Duodenal mucosa (tissue), 2 donors: Measurements from ENCODE around the gene CAPZB.
"Not testable (repeated sequence)": the region's sequence is repeated elsewhere in the genome, so short reads cannot be mapped to it uniquely, and the experiment has no call there.

Experiments
- H3K27ac ChIP-seq: one replicate; pipeline ENCODE4 v1.7.0; 2013; ENCODE audit warnings: low read depth, low read length
- H3K27me3 ChIP-seq, 2 donors: one replicate each; pipeline ENCODE4 v1.7.0; 2013; ENCODE audit warnings: low read length in 2 of 2, control low read depth in 1 of 2; ENCODE audit not compliant: insufficient read depth in 2 of 2, control insufficient read depth in 1 of 2
- H3K36me3 ChIP-seq, 2 donors: one replicate each; pipeline ENCODE4 v1.7.0; 2013; ENCODE audit warnings: low read length in 2 of 2, control low read depth in 1 of 2; ENCODE audit not compliant: insufficient read depth in 2 of 2, control insufficient read depth in 1 of 2
- H3K4me1 ChIP-seq, 2 donors: one replicate each; pipeline ENCODE4 v1.7.0; 2013; ENCODE audit warnings: low read length in 2 of 2, control low read depth in 1 of 2; ENCODE audit not compliant: insufficient read depth in 2 of 2, control insufficient read depth in 1 of 2
- H3K4me3 ChIP-seq, 2 donors: one replicate each; pipeline ENCODE4 v1.7.0; 2013; ENCODE audit warnings: low read length in 2 of 2, low read depth in 1 of 2
- H3K9ac ChIP-seq, 2 donors: one replicate each; pipeline ENCODE4 v1.7.0; 2013; ENCODE audit warnings: low read length in 2 of 2, low read depth in 1 of 2
- H3K9me3 ChIP-seq, 2 donors: one replicate each; pipeline ENCODE4 v1.7.0; 2013; ENCODE audit warnings: low read length in 2 of 2, control low read depth in 1 of 2; ENCODE audit not compliant: control insufficient read depth in 1 of 2

Gene CAPZB

GRCh38 chr1:19499887-19500286 lies 14.5 kb upstream of the CAPZB start:
- not testable (repeated sequence) for H3K36me3 ChIP-seq, H3K27me3 ChIP-seq, H3K9ac ChIP-seq, H3K9me3 ChIP-seq, H3K4me3 ChIP-seq, H3K27ac ChIP-seq
- peaks cover 7 to 10% of the 10 kb centered on the region in 2 donors for H3K4me1 ChIP-seq

GRCh38 chr1:19497443-19497842 lies 12.1 kb upstream of the CAPZB start:
- not testable (repeated sequence) for H3K9me3 ChIP-seq, H3K27ac ChIP-seq, H3K36me3 ChIP-seq, H3K4me3 ChIP-seq, H3K27me3 ChIP-seq, H3K4me1 ChIP-seq, H3K9ac ChIP-seq

- H3K27ac ChIP-seq = no peak overlapping the region
Observed at GRCh38 chr1:19496527-19496874, 11.2 kb upstream of the CAPZB start.

GRCh38 chr1:19495799-19496526 lies 10.6 kb upstream of the CAPZB start:
- H3K27me3 ChIP-seq = no peaks in the 10 kb centered on the region
- no peaks in the 10 kb centered on the region for H3K36me3 ChIP-seq
- H3K9ac ChIP-seq = no peak overlapping the region
- H3K4me3 ChIP-seq = no peak overlapping the region
- peaks cover 0 to 4% of the 10 kb centered on the region in 2 donors for H3K4me1 ChIP-seq
- no peaks in the 10 kb centered on the region for H3K9me3 ChIP-seq
- no peak overlapping the region for H3K27ac ChIP-seq

More at GRCh38 chr1:19496527-19496874, 11.2 kb upstream of the CAPZB start:
- no peaks in the 10 kb centered on the region for H3K36me3 ChIP-seq
- H3K9ac ChIP-seq = no peak overlapping the region
- no peak overlapping the region for H3K4me3 ChIP-seq
- H3K9me3 ChIP-seq = no peaks in the 10 kb centered on the region
- H3K27me3 ChIP-seq = no peaks in the 10 kb centered on the region
- H3K4me1 ChIP-seq = peaks cover 0 to 4% of the 10 kb centered on the region in 2 donors

- no peak overlapping the region for H3K27ac ChIP-seq
- H3K9me3 ChIP-seq = no peaks in the 10 kb centered on the region
- H3K27me3 ChIP-seq = no peaks in the 10 kb centered on the region
- peaks cover 0 to 4% of the 10 kb centered on the region in 2 donors for H3K4me1 ChIP-seq
- no peaks in the 10 kb centered on the region for H3K36me3 ChIP-seq
- no peak overlapping the region for H3K9ac ChIP-seq
- no peak overlapping the region for H3K4me3 ChIP-seq
Observed at GRCh38 chr1:19495000-19495656, 9.8 kb upstream of the CAPZB start.

GRCh38 chr1:19493547-19493946 lies 8.2 kb upstream of the CAPZB start:
- Histone ChIP-seq H3K9me3 (no peaks in the 10 kb centered on the region), H3K36me3 (no peaks in the 10 kb centered on the region), H3K4me1 (peaks cover 0 to 4% of the 10 kb centered on the region in 2 donors), H3K27ac (no peak overlapping the region), H3K27me3 (no peaks in the 10 kb centered on the region), H3K4me3 (no peak overlapping the region), H3K9ac (no peak overlapping the region)

GRCh38 chr1:19489996-19490395 lies 4.7 kb upstream of the CAPZB start:
- Histone ChIP-seq H3K27me3 (no peaks in the 10 kb centered on the region), H3K27ac (no peak overlapping the region), H3K4me1 (peaks cover 12 to 14% of the 10 kb centered on the region in 2 donors), H3K9me3 (no peaks in the 10 kb centered on the region), H3K36me3 (no peaks in the 10 kb centered on the region), H3K9ac (no peak overlapping the region), H3K4me3 (no peak overlapping the region)

GRCh38 chr1:19488136-19488535 lies 2.8 kb upstream of the CAPZB start:
- Histone ChIP-seq H3K4me3 (no peak overlapping the region), H3K27me3 (no peaks in the 10 kb centered on the region), H3K27ac (no peak overlapping the region), H3K9me3 (no peaks in the 10 kb centered on the region), H3K9ac (no peak overlapping the region), H3K4me1 (peaks cover 22 to 29% of the 10 kb centered on the region in 2 donors), H3K36me3 (peaks cover 0 to under 1% of the 10 kb centered on the region in 2 donors)

GRCh38 chr1:19484798-19485361 lies 459 bp downstream of the CAPZB start:
- Histone ChIP-seq H3K4me1 (peaks cover 55 to 62% of the 10 kb centered on the region in 2 donors), H3K27me3 (no peaks in the 10 kb centered on the region), H3K27ac (peak overlapping the region; percentile 93), H3K36me3 (peaks cover 14 to 22% of the 10 kb centered on the region in 2 donors), H3K9me3 (no peaks in the 10 kb centered on the region), H3K9ac (peak overlapping the region; percentile 99), H3K4me3 (peak overlapping the region; percentile 93 to 96)

- Histone ChIP-seq H3K4me1 (peaks cover 60 to 67% of the 10 kb centered on the region in 2 donors), H3K27ac (peak overlapping the region; percentile 93), H3K4me3 (peak overlapping the region; percentile 93 to 96), H3K36me3 (peaks cover 16 to 22% of the 10 kb centered on the region in 2 donors), H3K27me3 (no peaks in the 10 kb centered on the region), H3K9ac (peak overlapping the region; percentile 99), H3K9me3 (no peaks in the 10 kb centered on the region)
Observed at GRCh38 chr1:19484338-19484797, 971 bp downstream of the CAPZB start.
